ENCODE measurements around the gene MS4A2.

DNA sequence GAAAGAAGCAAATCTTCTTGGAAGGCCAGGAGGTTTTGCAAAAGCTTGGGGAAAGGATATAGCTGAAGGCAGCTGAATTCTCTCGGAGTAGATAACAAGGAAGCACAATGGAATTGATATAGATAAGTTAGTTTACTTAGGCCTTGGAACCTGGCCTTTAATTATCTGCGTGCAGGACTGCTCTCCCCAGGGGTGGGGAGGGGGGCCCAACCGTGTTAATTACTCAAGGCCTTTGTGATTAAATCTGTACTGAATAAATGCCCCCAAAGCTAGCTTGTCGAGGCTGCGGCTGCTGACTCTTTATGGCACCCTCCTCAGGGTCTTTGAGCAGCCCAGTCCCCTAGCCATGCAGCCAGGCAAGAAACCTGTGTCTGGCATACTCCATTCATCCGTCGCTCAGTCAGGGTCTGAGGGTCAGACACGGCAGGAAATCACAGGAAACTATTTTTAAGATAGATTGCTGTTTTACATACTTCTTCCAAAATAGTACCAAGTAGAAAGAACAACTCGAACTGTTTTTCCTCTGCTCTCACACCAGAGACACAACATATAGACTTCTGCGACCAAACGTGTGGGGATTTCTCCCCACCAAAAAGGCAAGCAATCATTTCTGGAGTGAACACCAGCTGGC is 36.5 kb downstream of the MS4A2 start:
- no peak for TF ChIP-seq POLR2AphosphoS5 (IDR thresholded peaks at IDR 0.05; ENCODE audit: low read depth, low read length)
- TF ChIP-seq, protein P1, sequence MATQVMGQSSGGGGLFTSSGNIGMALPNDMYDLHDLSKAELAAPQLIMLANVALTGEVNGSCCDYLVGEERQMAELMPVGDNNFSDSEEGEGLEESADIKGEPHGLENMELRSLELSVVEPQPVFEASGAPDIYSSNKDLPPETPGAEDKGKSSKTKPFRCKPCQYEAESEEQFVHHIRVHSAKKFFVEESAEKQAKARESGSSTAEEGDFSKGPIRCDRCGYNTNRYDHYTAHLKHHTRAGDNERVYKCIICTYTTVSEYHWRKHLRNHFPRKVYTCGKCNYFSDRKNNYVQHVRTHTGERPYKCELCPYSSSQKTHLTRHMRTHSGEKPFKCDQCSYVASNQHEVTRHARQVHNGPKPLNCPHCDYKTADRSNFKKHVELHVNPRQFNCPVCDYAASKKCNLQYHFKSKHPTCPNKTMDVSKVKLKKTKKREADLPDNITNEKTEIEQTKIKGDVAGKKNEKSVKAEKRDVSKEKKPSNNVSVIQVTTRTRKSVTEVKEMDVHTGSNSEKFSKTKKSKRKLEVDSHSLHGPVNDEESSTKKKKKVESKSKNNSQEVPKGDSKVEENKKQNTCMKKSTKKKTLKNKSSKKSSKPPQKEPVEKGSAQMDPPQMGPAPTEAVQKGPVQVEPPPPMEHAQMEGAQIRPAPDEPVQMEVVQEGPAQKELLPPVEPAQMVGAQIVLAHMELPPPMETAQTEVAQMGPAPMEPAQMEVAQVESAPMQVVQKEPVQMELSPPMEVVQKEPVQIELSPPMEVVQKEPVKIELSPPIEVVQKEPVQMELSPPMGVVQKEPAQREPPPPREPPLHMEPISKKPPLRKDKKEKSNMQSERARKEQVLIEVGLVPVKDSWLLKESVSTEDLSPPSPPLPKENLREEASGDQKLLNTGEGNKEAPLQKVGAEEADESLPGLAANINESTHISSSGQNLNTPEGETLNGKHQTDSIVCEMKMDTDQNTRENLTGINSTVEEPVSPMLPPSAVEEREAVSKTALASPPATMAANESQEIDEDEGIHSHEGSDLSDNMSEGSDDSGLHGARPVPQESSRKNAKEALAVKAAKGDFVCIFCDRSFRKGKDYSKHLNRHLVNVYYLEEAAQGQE (IDR thresholded peaks at IDR 0.05; ENCODE audit: low read depth) = no peak
- no peak for TF ChIP-seq EGR1 (IDR thresholded peaks at IDR 0.05; ENCODE audit: low read depth)
- TF ChIP-seq, protein P2, sequence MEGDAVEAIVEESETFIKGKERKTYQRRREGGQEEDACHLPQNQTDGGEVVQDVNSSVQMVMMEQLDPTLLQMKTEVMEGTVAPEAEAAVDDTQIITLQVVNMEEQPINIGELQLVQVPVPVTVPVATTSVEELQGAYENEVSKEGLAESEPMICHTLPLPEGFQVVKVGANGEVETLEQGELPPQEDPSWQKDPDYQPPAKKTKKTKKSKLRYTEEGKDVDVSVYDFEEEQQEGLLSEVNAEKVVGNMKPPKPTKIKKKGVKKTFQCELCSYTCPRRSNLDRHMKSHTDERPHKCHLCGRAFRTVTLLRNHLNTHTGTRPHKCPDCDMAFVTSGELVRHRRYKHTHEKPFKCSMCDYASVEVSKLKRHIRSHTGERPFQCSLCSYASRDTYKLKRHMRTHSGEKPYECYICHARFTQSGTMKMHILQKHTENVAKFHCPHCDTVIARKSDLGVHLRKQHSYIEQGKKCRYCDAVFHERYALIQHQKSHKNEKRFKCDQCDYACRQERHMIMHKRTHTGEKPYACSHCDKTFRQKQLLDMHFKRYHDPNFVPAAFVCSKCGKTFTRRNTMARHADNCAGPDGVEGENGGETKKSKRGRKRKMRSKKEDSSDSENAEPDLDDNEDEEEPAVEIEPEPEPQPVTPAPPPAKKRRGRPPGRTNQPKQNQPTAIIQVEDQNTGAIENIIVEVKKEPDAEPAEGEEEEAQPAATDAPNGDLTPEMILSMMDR (IDR thresholded peaks at IDR 0.05 in 2 of 3, conservative IDR thresholded peaks at IDR 0.05 in 1 of 3; ENCODE audit: borderline replicate concordance in 1 of 3, insufficient read depth in 1 of 3, low read depth in 2 of 3, low read length in 2 of 3) = no peak
- no peak for TF ChIP-seq POLR2A (IDR thresholded peaks at IDR 0.05; ENCODE audit: borderline replicate concordance, extremely low read depth, insufficient read depth, insufficient read length)
- TF ChIP-seq CEBPB (IDR thresholded peaks at IDR 0.05; ENCODE audit: low read depth) = no peak
- no peak for TF ChIP-seq EZH2phosphoT487 (IDR thresholded peaks at IDR 0.05; ENCODE audit: borderline replicate concordance)

Data from HCT116 (cell line).